ENCODE data around the gene AR. TPM values are rescaled to one million over a fixed set of nuclear protein-coding genes. Genes with fewer than 3 reads are reported as not detected.

The AR gene
- total RNA-seq, 4 donors from 2014 or later = 20.4 to 41.8 (median 33.9) TPM

DNA sequence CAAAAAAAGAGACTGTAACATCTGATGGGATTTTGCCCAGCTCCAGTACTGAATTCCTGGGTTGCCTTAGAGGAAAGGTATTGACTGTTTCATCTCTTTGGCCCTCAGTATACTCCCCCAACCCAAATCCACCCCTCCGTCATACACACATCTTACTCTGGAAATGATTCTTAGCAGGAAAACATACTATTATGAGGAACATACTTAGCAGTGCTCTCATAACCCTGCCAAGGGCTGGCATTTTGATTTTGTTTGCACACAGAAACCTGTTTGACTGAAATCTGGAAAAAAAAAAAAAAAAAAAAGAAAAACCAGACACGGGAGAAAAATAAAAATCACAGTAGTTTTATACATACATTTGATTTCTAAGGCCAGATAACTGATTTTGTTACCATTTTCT lies 19.4 kb upstream of the AR start:
- no peak for TF ChIP-seq CTCF (IDR thresholded peaks at IDR 0.05; ENCODE audit: low read depth)

- TF ChIP-seq CTCF (IDR thresholded peaks at IDR 0.05; ENCODE audit: low read depth) = no peak
These were observed 18.7 kb upstream of the AR start for GRCh38 chrX:67524950-67525691.

- no peak for TF ChIP-seq CTCF (IDR thresholded peaks at IDR 0.05; ENCODE audit: low read depth)
These were observed 7.3 kb upstream of the AR start for GRCh38 chrX:67536564-67536963.

DNA sequence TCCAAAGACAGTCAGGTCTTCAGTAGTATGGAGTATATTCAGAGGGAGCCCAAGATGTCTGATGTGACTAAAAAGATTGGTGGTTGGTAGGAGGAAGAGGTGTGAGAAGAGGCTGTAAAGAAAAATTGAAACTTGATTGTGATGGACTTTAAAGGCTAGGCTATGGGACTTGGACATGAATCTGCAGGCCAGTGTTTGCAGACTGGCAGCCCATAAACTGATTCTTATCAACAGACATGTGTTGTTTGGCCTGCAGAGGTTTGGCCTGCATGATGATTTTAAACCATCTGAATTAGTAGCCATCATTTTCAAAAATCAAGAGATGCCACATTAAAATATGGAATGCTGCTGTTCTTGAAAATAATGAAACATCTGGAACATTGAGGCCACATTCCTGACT lies 5.4 kb upstream of the AR start:
- no peak for TF ChIP-seq CTCF (IDR thresholded peaks at IDR 0.05; ENCODE audit: low read depth)

GRCh38 chrX:67544281-67545035 lies 637 bp downstream of the AR start:
- TF ChIP-seq CTCF (IDR thresholded peaks at IDR 0.05; ENCODE audit: low read depth) = no peak

- TF ChIP-seq CTCF (IDR thresholded peaks at IDR 0.05; ENCODE audit: low read depth) = no peak
These were observed 1.4 kb downstream of the AR start for GRCh38 chrX:67545036-67545821.

Data from subcutaneous adipose tissue (tissue), 4 donors.